ENCODE data around the gene KCNJ5. TPM values are rescaled to one million over a fixed set of nuclear protein-coding genes. Genes with fewer than 3 reads are reported as not detected.
A peak's percentile ranks its signal among the peaks of the same experiment; 100 is the strongest.

The KCNJ5 gene
- total RNA-seq, 1 experiment from 2014 or later = 0.21 TPM

- DNase-seq (ENCODE audit: low spot score) = peak; percentile 75
Observed at GRCh38 chr11:128956401-128957201, 65.4 kb downstream of the KCNJ5 start.

DNA sequence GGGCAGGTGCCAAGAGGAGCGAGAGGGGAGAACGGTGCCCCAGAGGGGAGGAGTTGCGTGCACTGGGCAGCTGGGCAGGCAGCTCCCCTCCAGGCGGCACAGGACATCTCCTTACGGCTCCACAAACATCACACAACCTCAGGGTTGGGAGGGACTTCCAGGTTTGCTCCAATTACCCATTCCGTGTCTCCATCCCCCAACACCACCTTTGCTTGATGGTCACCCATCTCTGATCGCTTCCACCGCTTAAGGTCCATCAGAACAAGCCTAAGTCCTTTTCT lies 66.0 kb downstream of the KCNJ5 start:
- no peak for DNase-seq (ENCODE audit: low spot score)

DNA sequence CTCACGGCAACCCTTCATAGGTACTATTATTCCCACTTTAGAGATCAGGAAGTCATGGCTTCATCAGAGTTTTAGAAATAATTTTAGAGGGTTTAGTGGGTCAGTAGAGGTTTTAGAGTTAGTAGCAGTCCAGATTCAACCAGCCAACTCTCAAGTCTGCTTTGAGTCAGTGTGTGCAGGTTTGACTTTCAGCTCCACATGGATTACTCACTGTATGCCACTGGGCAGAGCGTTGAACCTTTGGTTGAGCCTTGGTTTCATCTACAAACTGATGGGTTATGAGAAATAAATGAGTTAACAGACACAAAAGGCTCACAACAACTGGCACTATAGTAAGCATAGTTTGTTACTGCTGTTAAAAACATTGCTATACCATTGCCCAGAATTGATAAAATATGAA lies 70.5 kb downstream of the KCNJ5 start:
- DNase-seq (ENCODE audit: low spot score) = no peak

DNA sequence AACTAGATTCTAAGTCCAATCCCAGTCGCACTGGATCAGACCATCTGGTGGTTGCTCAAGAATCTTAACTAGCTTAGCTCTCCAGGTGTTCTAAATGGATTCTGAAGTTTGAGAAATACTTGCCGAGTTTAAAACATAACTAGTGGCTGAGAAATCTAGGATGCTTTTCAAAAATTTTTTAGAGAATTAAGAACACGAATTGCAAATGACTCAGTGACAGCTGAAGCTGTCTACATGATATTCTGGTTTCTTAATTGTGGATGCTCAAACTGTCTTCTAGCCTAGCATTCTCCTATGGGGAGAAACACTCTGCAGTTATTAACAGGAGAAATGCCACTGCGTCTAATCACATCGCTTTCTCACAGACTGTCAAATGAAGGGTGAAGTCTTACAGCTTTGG lies 71.7 kb downstream of the KCNJ5 start:
- no peak for DNase-seq (ENCODE audit: low spot score)

- no peak for DNase-seq (ENCODE audit: low spot score)
Observed at GRCh38 chr11:128963744-128964325, 72.7 kb downstream of the KCNJ5 start.

- no peak for DNase-seq (ENCODE audit: low spot score)
Observed at GRCh38 chr11:128964463-128964930, 73.3 kb downstream of the KCNJ5 start.

DNA sequence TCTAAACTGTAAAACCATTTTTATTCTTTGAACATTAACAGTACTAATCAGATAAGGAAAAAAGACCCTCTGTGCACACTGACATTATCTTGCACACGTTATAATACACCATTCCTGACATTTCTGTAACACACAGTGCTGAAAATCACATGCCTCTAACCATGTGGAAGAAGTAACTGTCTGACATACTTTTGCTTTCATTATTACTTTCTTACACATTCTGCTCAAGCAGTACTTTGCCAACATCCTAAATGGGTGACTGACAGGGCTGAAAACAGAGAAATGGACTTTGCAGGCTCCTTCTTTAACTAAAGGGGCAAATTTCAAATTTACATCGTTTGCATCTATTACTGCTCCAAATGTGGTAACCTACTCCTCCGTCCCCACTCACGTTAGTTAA lies 74.3 kb downstream of the KCNJ5 start:
- DNase-seq (ENCODE audit: low spot score) = no peak

- DNase-seq (ENCODE audit: low spot score) = no peak
Observed at GRCh38 chr11:128967578-128967977, 76.4 kb downstream of the KCNJ5 start.

- DNase-seq (ENCODE audit: low spot score) = no peak
Observed at GRCh38 chr11:128968916-128969315, 77.8 kb downstream of the KCNJ5 start.

Other genes starting within 250 kb of the KCNJ5 start
- 3.6 and 6.1 TPM in 2 replicates for gene FLI1, start 197.3 kb upstream of the KCNJ5 start, total RNA-seq (2014; rRNA removed; shearing (Covaris generic))
- not detected in 2 replicates for gene KCNJ1, start 24.1 kb upstream of the KCNJ5 start, total RNA-seq (2014; rRNA removed; shearing (Covaris generic))
- gene TP53AIP1, start 51.5 kb downstream of the KCNJ5 start, total RNA-seq (2014; rRNA removed; shearing (Covaris generic)) = not detected in 2 replicates